Measurements from ENCODE around the gene C10orf67.

The C10orf67 gene

DNA sequence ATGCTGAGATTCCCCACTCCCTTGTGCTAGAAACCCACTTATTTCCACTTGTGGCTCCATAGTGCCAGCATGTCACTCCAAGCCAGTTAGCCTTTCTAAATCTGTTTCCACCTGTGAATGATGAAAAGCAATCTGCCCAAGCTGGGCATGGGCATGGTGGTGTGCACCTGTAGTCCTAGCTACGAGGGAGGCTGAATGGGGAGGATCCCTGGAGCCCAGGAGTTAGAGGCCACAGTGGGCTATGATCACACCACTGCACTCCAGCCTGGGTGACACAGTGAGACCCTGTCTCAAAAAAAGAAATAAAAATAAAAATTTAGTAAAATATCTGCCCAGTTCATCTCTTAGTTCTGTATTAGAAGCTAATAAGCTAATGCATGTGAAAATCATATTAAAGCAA, 157.4 kb downstream of the C10orf67 start:
- Histone ChIP-seq H3K36me3 (no peaks in the 10 kb centered on the region), H3K9me3 (no peaks in the 10 kb centered on the region), H3K4me1 (no peaks in the 10 kb centered on the region), H3K4me3 (ENCODE audit: low read depth, low read length) (no peak overlapping the region), H3K27me3 (peaks cover 29% of the 10 kb centered on the region)
- TF ChIP-seq, protein P1, sequence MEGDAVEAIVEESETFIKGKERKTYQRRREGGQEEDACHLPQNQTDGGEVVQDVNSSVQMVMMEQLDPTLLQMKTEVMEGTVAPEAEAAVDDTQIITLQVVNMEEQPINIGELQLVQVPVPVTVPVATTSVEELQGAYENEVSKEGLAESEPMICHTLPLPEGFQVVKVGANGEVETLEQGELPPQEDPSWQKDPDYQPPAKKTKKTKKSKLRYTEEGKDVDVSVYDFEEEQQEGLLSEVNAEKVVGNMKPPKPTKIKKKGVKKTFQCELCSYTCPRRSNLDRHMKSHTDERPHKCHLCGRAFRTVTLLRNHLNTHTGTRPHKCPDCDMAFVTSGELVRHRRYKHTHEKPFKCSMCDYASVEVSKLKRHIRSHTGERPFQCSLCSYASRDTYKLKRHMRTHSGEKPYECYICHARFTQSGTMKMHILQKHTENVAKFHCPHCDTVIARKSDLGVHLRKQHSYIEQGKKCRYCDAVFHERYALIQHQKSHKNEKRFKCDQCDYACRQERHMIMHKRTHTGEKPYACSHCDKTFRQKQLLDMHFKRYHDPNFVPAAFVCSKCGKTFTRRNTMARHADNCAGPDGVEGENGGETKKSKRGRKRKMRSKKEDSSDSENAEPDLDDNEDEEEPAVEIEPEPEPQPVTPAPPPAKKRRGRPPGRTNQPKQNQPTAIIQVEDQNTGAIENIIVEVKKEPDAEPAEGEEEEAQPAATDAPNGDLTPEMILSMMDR (IDR thresholded peaks at IDR 0.05; ENCODE audit: low read depth, low read length), result no peak
- no peak for DNase-seq

DNA sequence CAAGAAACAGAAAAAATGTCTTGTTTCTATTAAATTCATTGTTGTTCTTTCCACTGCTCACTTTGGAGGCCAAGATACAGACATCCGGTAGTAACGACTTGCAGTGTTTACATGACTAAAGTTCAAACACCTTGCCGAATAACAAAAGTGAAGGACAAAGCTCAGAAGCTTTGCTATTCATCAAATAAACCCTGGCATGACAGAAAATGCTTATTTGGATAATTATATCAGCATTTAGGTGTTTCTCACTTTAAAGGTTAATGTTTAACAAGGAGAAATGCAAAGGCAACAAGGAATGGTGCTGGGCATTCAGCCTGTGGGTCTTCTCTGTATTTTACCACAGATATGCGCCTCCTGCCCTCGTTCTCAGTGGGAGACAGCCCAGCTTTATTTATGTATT, 157.9 kb downstream of the C10orf67 start:
- Histone ChIP-seq H3K4me3 (ENCODE audit: low read depth, low read length) (no peak overlapping the region), H3K27me3 (peaks cover 24% of the 10 kb centered on the region), H3K4me1 (no peaks in the 10 kb centered on the region), H3K9me3 (no peaks in the 10 kb centered on the region), H3K36me3 (no peaks in the 10 kb centered on the region)
- no peak for DNase-seq
- TF ChIP-seq, protein P1 (IDR thresholded peaks at IDR 0.05; ENCODE audit: low read depth, low read length), result no peak

DNA sequence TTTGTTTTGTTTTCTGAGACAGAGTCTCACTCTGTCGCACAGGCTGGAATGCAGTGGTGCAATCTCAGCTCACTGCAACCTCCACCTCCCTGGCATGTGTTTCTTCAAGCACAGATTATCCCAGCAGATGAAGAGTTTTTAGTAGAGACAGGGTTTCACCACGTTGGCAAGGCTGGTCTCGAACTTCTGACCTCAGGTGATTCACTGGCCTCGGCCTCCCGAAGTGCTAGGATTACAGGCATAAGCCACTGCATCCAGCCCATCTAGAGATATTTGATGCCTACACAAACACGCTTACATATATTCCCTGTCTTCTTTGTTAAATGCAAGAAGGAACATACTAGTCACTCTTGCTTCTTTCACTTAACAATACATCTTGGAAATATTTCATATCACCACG, 158.4 kb downstream of the C10orf67 start:
- no peak for DNase-seq
- H3K4me1 ChIP-seq, result no peaks in the 10 kb centered on the region
- H3K27me3 ChIP-seq, result peaks cover 19% of the 10 kb centered on the region
- H3K4me3 ChIP-seq (ENCODE audit: low read depth, low read length), result no peak overlapping the region
- H3K9me3 ChIP-seq, result no peaks in the 10 kb centered on the region
- no peaks in the 10 kb centered on the region for H3K36me3 ChIP-seq
- TF ChIP-seq, protein P1 (IDR thresholded peaks at IDR 0.05; ENCODE audit: low read depth, low read length), result no peak

DNA sequence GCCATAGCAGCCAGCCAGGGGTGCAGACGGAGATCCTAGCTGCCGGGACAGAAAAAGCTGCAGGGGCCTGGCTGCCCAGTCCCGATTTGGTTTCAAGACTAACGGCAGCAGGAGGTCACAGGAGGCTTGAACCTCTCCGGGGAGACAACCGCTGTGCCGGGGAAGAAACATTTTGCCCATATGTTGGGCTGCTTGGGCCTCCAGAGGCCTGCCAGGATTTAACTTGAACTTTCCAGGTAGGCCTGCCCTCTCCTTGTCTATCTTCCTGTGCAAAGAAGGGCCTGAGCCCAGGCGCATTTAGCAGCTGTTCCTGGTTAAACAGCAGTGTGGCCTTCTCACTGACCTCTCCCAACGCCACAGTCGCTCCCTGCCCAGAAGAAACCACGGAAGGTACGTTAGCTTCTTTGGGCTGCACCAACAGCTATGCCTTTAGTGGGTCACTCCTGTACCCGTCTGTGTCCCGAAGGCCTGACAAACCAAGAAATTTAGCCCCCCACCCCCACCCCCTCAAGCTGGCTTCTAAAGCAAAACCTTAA, 169.6 kb downstream of the C10orf67 start:
- no peaks in the 10 kb centered on the region for H3K36me3 ChIP-seq
- TF ChIP-seq, protein P1 (IDR thresholded peaks at IDR 0.05; ENCODE audit: low read depth, low read length), result no peak
- no peaks in the 10 kb centered on the region for H3K4me1 ChIP-seq
- H3K9me3 ChIP-seq, result no peaks in the 10 kb centered on the region
- DNase-seq, result no peak
- H3K4me3 ChIP-seq (ENCODE audit: low read depth, low read length), result no peak overlapping the region
- H3K27me3 ChIP-seq, result peaks cover 80% of the 10 kb centered on the region

DNA sequence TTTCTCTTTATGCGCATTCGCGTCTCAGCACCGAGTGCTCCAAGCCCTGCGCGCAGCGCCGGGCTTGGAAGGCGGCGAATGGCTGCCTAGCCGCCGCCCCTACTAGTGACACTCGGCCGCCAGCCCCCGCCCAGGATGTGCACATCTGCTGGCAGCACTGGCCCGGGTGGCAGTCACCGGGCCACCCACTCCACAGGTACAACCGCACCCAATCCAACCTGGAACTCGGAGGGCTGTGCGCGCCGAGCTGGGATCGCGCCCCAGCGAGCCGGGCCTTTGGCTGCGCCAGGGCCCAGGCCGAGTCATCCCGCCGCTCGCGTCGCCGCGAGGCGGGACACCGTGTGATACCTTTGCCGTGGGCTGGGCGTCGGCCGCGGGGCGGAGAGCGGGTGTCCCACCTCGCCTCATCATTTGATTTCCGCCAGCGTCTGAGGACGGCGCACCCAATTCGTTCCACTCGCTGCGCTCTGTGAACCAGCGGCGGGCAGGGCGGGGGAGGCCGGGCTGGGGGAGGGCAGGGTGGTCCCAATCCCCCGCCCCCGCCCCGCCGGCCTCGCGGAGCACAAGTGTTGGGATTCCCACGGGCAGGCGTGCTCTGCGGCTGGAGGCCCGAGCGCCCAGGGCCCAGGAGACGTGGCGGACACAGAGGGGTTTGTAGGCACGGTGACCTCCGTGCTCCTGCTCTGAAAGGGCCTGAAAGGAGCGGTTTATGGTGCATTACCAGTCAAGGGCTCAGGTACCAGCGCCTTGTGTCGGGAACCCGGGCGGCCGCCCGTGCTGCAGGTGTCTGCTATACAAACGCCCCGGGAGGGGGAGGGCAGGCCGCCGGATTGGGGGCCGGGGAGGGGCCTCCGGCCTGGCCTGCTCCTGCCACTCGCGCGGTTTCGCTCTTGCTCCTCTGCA, 170.3 kb downstream of the C10orf67 start:
- peaks cover 80% of the 10 kb centered on the region for H3K27me3 ChIP-seq
- no peak overlapping the region for H3K4me3 ChIP-seq (ENCODE audit: low read depth, low read length)
- no peak for DNase-seq
- H3K9me3 ChIP-seq, result no peaks in the 10 kb centered on the region
- TF ChIP-seq, protein P1 (IDR thresholded peaks at IDR 0.05; ENCODE audit: low read depth, low read length), result no peak
- H3K36me3 ChIP-seq, result no peaks in the 10 kb centered on the region
- no peaks in the 10 kb centered on the region for H3K4me1 ChIP-seq

All from BE2C (cell line).